CD14-positive monocyte (primary cell): ENCODE measurements around the gene SLC22A3. TPM values are rescaled to one million over a fixed set of nuclear protein-coding genes. Genes with fewer than 3 reads are reported as not detected.

ENCODE experiments used
- DNase-seq, 3 donors: peaks; one replicate each; pipeline ENCODE4 v3.0.0-alpha.2; 2011 to 2022
- H2AFZ ChIP-seq: 2 replicates; pipeline ENCODE4 v1.6.0; 2012; ENCODE audit warnings: mild to moderate bottlenecking, low read depth, low read length, inconsistent platforms; ENCODE audit not compliant: insufficient read depth, poor library complexity, severe bottlenecking
- H3K27ac ChIP-seq, 2 donors: 1 replicate in 1 of 2; 2 replicates in 1 of 2; pipeline ENCODE4 v1.5.1; 2012 to 2013; ENCODE audit warnings: low read length in 2 of 2, control low read depth in 1 of 2, inconsistent platforms in 1 of 2, low read depth in 1 of 2, mild to moderate bottlenecking in 1 of 2
- H3K27me3 ChIP-seq, 2 donors: one replicate each; pipeline versions ENCODE4 v1.6.0 to v1.6.1; 2011 to 2013; ENCODE audit warnings: low read length in 2 of 2; ENCODE audit not compliant: control insufficient read depth in 2 of 2, insufficient read depth in 2 of 2
- H3K36me3 ChIP-seq, 2 donors: replicated peaks in 1 of 2; 1 replicate in 1 of 2; 2 replicates in 1 of 2; pipeline versions ENCODE4 v1.5.1 to v1.6.1; 2012 to 2013; ENCODE audit warnings: low read length in 2 of 2, control low read depth in 1 of 2, inconsistent platforms in 1 of 2, mild to moderate bottlenecking in 1 of 2; ENCODE audit not compliant: insufficient read depth in 2 of 2, control insufficient read depth in 1 of 2
- H3K4me1 ChIP-seq, 2 donors: 1 replicate in 1 of 2; 2 replicates in 1 of 2; pipeline versions ENCODE4 v1.5.1 to v1.6.1; 2012 to 2013; ENCODE audit warnings: low read length in 2 of 2, control low read depth in 1 of 2, inconsistent platforms in 1 of 2, mild to moderate bottlenecking in 1 of 2, moderate library complexity in 1 of 2; ENCODE audit not compliant: insufficient read depth in 2 of 2, control insufficient read depth in 1 of 2
- H3K4me2 ChIP-seq: replicated peaks from 2 replicates; pipeline ENCODE3; 2012; ENCODE audit warnings: low read length, moderate library complexity, mild to moderate bottlenecking; ENCODE audit not compliant: poor library complexity, severe bottlenecking; ENCODE audit errors: extremely low read depth
- H3K4me3 ChIP-seq, 3 experiments: fragments of 200-600 bp in 1 of 3; sonication (generic) in 1 of 3; replicated peaks in 1 of 3; 1 replicate in 2 of 3; 2 replicates in 1 of 3; pipeline ENCODE4 v1.5.1; 2011 to 2013; ENCODE audit warnings: low read length in 3 of 3, mild to moderate bottlenecking in 3 of 3, control low read depth in 2 of 3, low read depth in 2 of 3, inconsistent platforms in 1 of 3, moderate library complexity in 1 of 3
- H3K79me2 ChIP-seq: 2 replicates; pipeline ENCODE4 v1.6.0; 2012; ENCODE audit warnings: mild to moderate bottlenecking, control low read depth, inconsistent platforms, low read length, moderate library complexity; ENCODE audit not compliant: insufficient read depth
- H3K9ac ChIP-seq: 2 replicates; pipeline ENCODE4 v1.6.0; 2017; ENCODE audit warnings: low read length, mild to moderate bottlenecking; ENCODE audit not compliant: insufficient read depth, poor library complexity, severe bottlenecking
- H3K9me3 ChIP-seq, 2 donors: replicated peaks in 1 of 2; 1 replicate in 1 of 2; 2 replicates in 1 of 2; pipeline versions ENCODE4 v1.5.1 to v1.6.1; 2012 to 2013; ENCODE audit warnings: low read length in 2 of 2, control low read depth in 1 of 2; ENCODE audit not compliant: control insufficient read depth in 1 of 2, insufficient read depth in 1 of 2
- H4K20me1 ChIP-seq: 2 replicates; pipeline ENCODE4 v1.6.0; 2012; ENCODE audit warnings: mild to moderate bottlenecking, low read length, control low read depth, moderate library complexity; ENCODE audit not compliant: insufficient read depth
- H3K27ac Mint-ChIP-seq, 7 donors: one replicate each; pipeline ENCODE4 v1.8.0; 2020; ENCODE audit warnings: mild to moderate bottlenecking in 7 of 7, mixed read lengths in 7 of 7, moderate library complexity in 6 of 7, inconsistent platforms in 2 of 7
- H3K27me3 Mint-ChIP-seq, 3 donors: one replicate each; pipeline ENCODE4 v1.8.0; 2021 to 2022; ENCODE audit warnings: low read depth in 3 of 3, mild to moderate bottlenecking in 3 of 3, mixed read lengths in 3 of 3, moderate library complexity in 3 of 3, inconsistent platforms in 1 of 3
- H3K36me3 Mint-ChIP-seq, 2 donors: one replicate each; pipeline ENCODE4 v1.8.0; 2020; ENCODE audit warnings: mixed read lengths in 2 of 2, inconsistent platforms in 1 of 2, mild to moderate bottlenecking in 1 of 2
- H3K4me1 Mint-ChIP-seq: one replicate; pipeline ENCODE4 v1.8.0; 2020; ENCODE audit warnings: mild to moderate bottlenecking, mixed read lengths
- H3K4me3 Mint-ChIP-seq, 2 donors: one replicate each; pipeline ENCODE4 v1.8.0; 2020; ENCODE audit warnings: mild to moderate bottlenecking in 2 of 2, mixed read lengths in 2 of 2, moderate library complexity in 1 of 2
- H3K9me3 Mint-ChIP-seq, 7 donors: one replicate each; pipeline ENCODE4 v1.8.0; 2020 to 2022; ENCODE audit warnings: mixed read lengths in 7 of 7, mild to moderate bottlenecking in 6 of 7, moderate library complexity in 6 of 7, inconsistent platforms in 2 of 7
- CTCF ChIP-seq: fragments of 200-600 bp; IDR thresholded peaks from one replicate; pipeline ENCODE4 v1.8.0; 2022; ENCODE audit warnings: antibody characterized with exemption, mild to moderate bottlenecking
- WGBS: methylation state at CpG from one replicate; pipeline ENCODE4 v1.1.5; 2013; ENCODE audit warnings: missing lambda C conversion rate; ENCODE audit not compliant: insufficient coverage; 5-methylcytosine and 5-hydroxymethylcytosine counted together
- intact Hi-C, 2 donors: fragments of 100-400 bp; cut with micrococcal nuclease; formaldehyde crosslinking; loops; one replicate each; pipeline versions ENCODE4 v1.15.0 to v1.15.1; 2023
- polyA plus RNA-seq, 3 donors: library from polyadenylated mRNA; depleted of rRNA in 1 of 3; unstranded in 2 of 3; stranded (reverse) in 1 of 3; fragments of 300-500 nt in 2 of 3; fragments of >200 nt in 1 of 3; fragmentation: Illumina TruSeq in 2 of 3; gene quantifications; 1 replicate in 2 of 3; 2 replicates in 1 of 3; pipeline ENCODE4 v1.2.3, GENCODE V29; 2012 to 2021

Gene SLC22A3
- polyA plus RNA-seq, 3 donors, result not detected

- 88% methylated on average over 1 of the region's 1 CpG for WGBS
- Histone ChIP-seq H3K79me2 (no peaks in the 10 kb centered on the region), H3K4me2 (no peak overlapping the region), H3K4me1 (no peaks in the 10 kb centered on the region), H3K9me3 (peaks cover 0 to 12% of the 10 kb centered on the region in 2 donors), H2AFZ (no peak overlapping the region), H3K27ac (no peak overlapping the region), H3K9ac (no peak overlapping the region), H3K36me3 (no peaks in the 10 kb centered on the region), H3K27me3 (no peaks in the 10 kb centered on the region), H3K4me3 (no peak overlapping the region), H4K20me1 (no peaks in the 10 kb centered on the region)
- intact Hi-C loops, result no loop called here
- peaks cover 0 to 2% (median 0%) of the 10 kb centered on the region in 3 donors for H3K27me3 Mint-ChIP-seq
- no peak for DNase-seq
- H3K4me1 Mint-ChIP-seq, result no peaks in the 10 kb centered on the region
- no peak for TF ChIP-seq CTCF
- H3K9me3 Mint-ChIP-seq, result peaks cover 2 to 12% (median 8%) of the 10 kb centered on the region in 7 donors
- no peaks in the 10 kb centered on the region for H3K36me3 Mint-ChIP-seq
- H3K4me3 Mint-ChIP-seq, result no peak overlapping the region
- H3K27ac Mint-ChIP-seq, result no peak overlapping the region
Observed at GRCh38 chr6:160319246-160319645, 28.9 kb upstream of the SLC22A3 start.

- intact Hi-C loops, result no loop called here
Observed at GRCh38 chr6:160321729-160322505, 26.3 kb upstream of the SLC22A3 start.

More at GRCh38 chr6:160321729-160322505, 26.3 kb upstream of the SLC22A3 start:
- TF ChIP-seq CTCF, result no peak
- Histone ChIP-seq H3K36me3 (no peaks in the 10 kb centered on the region), H3K27me3 (no peaks in the 10 kb centered on the region), H3K4me3 (no peak overlapping the region), H3K79me2 (no peaks in the 10 kb centered on the region), H3K9ac (no peak overlapping the region), H3K4me2 (no peak overlapping the region), H3K9me3 (peaks cover 0 to 18% of the 10 kb centered on the region in 2 donors), H2AFZ (no peak overlapping the region), H3K4me1 (no peaks in the 10 kb centered on the region), H4K20me1 (no peaks in the 10 kb centered on the region), H3K27ac (no peak overlapping the region)
- no peak overlapping the region for H3K4me3 Mint-ChIP-seq
- H3K27me3 Mint-ChIP-seq, result peaks cover 0 to 5% (median 0%) of the 10 kb centered on the region in 3 donors
- no peak overlapping the region for H3K27ac Mint-ChIP-seq
- no peaks in the 10 kb centered on the region for H3K36me3 Mint-ChIP-seq
- no peak for DNase-seq
- H3K9me3 Mint-ChIP-seq, result peaks cover 5 to 16% (median 9%) of the 10 kb centered on the region in 7 donors
- H3K4me1 Mint-ChIP-seq, result no peaks in the 10 kb centered on the region
- WGBS, result 60% methylated on average over 1 of the region's 5 CpGs
